Erythroblast (primary cell): Measurements from ENCODE around the gene LLGL2.
"Not testable (repeated sequence)": the region's sequence is repeated elsewhere in the genome, so short reads cannot be mapped to it uniquely, and the experiment has no call there.

ENCODE experiments used
- DNase-seq, 2 experiments: peaks; one replicate each; lab custom pipeline; 2025; lab: John Stamatoyannopoulos, UW
- GATA1 ChIP-seq: IDR thresholded peaks from 2 replicates; pipeline ENCODE4 v1.6.1; 2011; ENCODE audit warnings: low read depth, mild to moderate bottlenecking, control low read depth, low read length, moderate library complexity
- POLR2A ChIP-seq: IDR thresholded peaks from 2 replicates; pipeline ENCODE4 v1.6.1; 2011; ENCODE audit warnings: mild to moderate bottlenecking, low read length

The LLGL2 gene

DNA sequence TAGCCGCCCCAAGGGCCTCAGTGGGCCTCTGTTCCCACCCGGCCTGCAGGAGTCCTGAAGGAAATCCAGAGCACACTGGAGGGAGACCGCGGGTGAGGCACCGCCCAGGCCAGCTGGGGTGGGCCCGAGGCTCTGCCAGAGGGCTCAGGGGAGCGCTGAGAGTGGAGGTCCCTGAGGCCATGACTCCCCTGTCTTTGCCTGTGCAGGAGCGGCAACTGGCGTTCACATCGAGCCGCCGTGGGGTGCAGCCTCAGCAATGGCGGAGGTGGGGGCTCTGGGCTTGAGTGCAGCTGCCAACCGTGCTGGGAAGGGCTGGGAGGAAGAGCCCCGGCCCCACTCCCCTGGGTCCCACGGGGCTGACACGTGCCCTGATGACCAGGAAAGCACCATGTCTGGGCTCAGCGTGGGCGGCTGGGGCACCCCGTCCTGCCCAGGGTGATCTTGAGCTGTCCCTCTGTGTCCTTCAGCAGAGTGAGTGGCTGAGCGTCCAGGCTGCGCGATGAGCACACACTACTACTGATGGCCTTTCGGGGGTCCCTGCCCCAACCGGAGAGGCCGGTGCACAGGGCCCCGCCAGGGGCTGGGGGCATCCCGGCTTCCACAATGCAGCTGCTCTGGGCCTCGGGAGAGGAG, 49.0 kb downstream of the LLGL2 start:
- TF ChIP-seq POLR2A: no peak
- no peak for TF ChIP-seq GATA1
- DNase-seq: no peak

DNA sequence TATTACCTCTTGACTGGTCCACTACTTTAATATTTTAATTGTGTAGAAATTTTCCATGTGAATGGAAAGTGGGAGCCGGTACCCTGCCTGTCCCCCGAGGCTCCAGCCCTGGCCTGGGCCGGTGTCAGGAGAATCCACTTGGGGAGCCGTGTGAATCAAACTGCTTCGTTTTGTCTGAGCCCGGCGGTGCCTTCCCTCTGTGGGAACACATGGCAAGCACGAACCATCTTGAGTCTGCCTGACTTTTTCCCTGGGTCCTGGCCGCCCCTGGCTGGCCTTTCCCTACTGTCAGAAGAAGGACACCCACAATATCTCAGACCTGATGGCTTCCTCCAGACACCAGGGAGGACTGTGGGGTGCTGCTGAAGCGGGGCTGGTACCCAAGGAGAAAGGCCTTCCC, 49.7 kb downstream of the LLGL2 start:
- no peak for DNase-seq
- no peak for TF ChIP-seq POLR2A
- TF ChIP-seq GATA1: no peak

DNA sequence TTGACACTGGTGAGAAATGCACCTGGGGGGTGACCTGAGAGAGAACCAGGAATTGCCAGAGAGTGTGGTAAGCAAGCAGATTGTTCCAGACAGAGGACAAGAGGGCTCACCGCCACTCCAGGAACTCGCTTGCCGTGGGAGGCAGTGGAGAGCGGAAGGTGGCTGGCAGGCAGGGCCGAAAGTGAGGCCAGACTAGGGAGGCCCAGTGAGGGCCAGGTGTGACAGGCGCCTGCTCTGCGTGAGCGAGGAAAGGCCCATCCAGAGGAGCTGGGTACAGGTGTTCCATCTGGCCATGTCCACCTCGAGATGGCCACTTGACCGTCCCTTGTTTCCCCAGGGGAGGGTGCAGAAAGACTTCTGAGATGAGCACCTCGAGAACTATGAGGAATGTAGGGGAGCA, 50.2 kb downstream of the LLGL2 start:
- TF ChIP-seq POLR2A (no peak), GATA1 (no peak)
- DNase-seq: no peak

DNA sequence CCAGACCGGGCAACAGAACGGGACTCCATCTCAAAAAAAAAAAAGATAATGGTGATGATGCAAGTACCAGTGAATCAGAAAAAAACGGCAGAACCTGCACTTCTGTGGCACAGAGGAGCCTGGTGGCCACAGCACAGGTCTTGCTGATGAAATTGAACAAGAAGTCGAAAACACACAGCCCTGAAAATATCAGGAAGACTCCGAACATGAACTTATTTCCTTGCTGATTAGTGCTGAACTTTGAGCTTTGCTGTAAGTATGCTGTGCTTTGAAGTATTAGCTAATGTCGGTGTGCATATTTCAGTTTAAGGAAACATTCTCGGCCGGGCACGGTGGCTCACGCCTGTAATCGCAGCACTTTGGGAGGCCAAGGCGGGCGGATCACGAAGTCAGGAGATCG, 51.2 kb downstream of the LLGL2 start:
- no peak for DNase-seq
- TF ChIP-seq GATA1: no peak
- TF ChIP-seq POLR2A: no peak

DNA sequence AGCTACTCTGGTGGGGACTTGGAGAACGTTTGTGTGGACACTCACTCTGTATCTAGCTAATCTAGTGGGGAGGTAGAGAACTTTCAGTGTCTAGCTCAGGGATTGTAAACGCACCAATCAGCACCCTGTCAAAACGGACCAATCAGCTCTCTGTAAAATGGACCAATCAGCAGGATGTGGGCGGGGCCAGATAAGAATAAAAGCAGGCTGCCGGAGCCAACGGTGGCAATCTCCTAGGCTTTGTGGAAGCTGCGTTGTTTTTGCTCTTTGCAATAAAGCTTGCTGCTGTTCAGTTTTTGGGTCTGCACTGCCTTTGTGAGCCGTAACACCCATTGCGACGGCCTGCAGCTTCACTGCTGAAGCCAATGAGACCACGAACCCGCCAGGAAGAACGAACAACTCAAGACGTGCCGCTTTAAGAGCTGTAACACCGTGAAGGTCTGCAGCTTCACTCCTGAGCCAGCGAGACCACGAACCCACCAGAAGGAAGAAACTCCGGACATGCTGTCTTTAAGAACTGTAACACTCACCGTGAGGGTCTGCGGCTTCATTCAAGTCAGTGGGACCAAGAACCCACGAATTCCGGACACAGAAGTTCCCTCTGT, 55.7 kb downstream of the LLGL2 start:
- peak in 1 of 2 experiments; percentile 25 for DNase-seq

DNA sequence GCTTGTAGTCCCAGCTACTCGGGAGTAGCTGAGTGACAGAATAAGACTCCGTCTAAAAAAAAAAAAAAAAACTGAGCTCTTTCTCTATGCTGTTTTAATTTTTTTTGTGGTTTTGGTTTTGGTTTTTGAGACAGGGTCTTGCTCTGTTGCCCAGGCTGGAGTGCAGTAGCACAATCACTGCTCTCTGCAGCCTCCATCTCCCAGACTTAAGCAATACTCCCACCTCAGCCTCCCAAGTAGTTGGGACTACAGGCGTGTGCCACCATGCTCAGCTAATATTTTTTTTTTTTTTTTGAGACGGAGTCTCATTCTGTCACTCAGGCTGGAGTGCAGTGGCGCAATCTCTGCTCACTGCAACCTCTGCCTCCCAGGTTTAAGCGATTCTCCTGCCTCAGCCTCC, 57.7 kb downstream of the LLGL2 start:
- not testable (repeated sequence) for DNase-seq

DNA sequence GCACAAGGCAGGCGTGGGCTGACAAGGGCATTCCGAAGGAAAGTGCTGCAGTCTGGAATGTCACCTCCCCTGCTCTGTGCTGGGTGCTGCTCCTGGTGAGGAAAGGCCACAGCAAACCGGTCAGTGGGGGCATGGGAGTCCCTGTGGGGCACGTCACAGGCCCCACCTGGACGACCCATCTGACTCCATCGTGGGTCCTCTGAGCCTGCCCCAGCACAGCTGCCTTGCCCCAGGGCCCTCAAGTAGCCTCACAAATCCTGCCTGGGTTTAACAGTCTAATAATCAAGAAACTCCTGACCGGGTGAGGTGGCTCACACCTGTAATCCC, 59.3 kb downstream of the LLGL2 start:
- DNase-seq: no peak
- no peak for TF ChIP-seq GATA1
- TF ChIP-seq POLR2A: no peak

DNA sequence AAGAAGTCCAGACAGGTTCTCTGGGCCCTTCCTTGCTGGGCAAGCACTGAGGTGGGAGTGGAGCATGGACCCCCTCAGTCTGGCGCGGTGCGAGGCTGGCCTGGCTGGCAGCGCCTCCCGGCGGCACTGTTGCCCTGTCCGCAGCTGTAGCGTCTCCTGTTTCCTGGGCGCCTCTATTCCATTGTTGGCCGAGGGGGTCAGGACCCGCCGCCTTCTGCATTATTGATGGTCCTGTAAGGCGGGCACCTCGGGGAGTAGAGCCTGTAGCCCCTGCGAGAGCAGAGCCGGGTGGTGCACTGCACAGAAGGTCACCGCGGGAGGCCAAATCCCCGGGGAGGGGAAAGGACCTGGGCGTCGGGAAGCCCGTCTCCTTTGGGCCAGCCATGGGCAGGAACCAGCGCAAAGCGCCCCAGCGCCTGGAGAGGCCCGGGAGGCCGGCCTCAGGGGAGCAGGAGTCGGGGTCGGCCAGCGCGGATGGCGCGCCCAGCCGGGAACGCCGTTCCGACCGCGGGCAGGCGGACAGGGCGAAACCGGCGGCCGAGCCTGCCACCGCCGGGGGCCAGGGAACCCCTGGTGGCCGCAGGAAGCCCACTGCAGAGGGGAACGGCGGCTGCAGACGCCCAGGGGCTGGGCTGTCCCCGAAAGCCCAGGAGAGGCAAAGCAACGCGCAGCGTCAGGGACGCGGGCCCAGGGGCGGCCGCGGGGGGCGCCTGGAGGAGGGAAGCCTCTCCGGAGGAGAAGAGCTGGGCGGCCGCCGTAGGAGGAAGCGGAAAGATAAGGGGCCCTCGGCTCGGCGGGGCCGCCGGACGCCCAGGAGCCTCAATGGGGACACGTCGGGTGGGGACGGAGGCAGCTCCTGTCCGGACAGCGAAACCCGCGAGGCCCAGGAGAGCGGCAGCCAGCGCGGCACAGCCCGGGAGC, 62.4 kb downstream of the LLGL2 start, which contains the start of gene MYO15B:
Gene MYO15B, plus strand, starts transcription at position 126 of the 921 bp plus-strand sequence. Its CDS starts 258 bp downstream, at position 384.
- no peak for TF ChIP-seq GATA1
- peak; percentile 14 for TF ChIP-seq POLR2A
- peak; percentile 69 to 76 for DNase-seq

DNA sequence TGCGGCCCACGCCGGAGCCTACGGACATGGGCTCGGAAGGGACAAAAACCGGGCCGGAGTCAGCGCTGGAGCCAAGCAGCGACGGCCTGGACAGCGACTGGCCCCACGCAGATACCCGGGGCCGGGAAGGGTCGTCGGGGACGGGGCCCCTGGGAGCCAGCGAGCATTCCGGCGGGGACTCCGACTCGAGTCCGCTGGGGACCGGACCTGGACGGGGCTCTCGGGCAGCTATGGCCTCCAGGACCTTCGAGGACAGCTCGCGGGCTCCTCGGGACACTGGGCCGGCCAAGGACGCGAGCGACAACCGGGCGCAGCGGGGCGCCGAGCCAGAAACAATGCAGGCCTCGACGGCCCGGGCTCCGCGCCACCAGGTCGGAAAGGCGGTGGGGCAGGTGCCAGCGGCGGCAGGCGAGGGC, 63.1 kb downstream of the LLGL2 start:
- no peak for DNase-seq
- TF ChIP-seq GATA1 (no peak), POLR2A (no peak)

DNA sequence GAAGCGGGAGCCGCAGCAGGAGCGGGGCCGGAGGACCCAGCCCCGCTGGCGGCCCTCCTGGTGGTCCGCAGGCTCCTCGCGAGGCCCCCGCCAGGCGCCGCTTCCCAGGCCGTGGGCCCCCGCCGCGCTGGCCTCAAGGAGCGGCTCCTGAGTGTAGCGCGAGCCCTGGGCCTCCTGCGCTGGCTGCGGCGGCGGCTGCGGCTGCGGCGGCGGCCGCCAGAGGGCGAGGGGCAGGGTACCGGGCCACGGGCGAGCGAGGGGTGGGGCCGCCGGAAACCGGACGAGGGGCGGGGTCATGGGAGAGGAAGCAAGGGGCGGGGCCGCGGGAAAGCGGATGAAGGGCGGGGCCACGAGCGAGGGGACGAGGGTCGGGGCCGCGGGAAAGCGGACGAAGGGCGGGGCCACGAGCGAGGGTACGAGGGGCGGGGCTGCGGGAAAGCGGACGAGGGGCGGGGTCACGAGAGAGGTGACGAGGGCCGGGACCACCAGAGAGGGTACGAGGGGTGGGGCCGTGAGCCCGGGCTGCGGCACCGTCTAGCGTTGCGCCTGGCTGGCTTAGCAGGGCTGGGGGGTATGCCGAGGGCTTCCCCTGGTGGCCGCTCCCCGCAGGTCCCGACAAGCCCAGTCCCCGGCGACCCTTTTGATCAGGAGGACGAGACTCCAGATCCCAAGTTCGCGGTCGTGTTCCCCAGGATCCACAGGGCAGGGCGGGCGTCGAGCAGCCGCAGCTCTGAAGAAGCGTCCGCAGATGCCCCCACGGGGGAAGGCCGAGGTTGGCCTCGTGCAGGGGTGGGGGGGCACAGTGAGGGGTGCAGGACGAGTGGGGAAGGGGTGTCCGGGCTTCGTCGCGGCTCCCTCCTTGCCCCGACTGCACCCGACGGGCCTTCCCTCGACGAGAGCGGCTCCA, 63.8 kb downstream of the LLGL2 start:
- peak; percentile 34 for TF ChIP-seq POLR2A
- no peak for TF ChIP-seq GATA1
- DNase-seq: peak; percentile 89 to 93

DNA sequence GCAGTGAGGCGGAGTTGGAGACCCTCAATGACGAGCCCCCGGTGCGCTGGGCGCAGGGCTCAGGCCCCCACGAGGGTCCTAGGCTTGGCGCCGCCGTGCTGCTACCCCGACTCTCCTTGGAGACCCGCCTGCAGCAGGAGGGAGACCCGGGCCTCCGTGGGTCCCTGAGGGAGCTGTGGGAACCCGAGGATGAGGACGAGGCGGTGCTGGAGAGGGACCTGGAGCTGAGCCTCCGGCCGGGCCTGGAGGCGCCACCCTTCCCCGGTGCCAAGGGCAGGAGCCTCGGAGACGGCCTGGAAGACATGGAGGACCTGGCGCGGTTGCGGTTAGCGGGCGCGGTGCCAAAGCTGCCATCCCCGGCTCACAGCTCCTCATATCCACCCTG, 64.4 kb downstream of the LLGL2 start:
- TF ChIP-seq GATA1: no peak
- no peak for TF ChIP-seq POLR2A
- no peak for DNase-seq

DNA sequence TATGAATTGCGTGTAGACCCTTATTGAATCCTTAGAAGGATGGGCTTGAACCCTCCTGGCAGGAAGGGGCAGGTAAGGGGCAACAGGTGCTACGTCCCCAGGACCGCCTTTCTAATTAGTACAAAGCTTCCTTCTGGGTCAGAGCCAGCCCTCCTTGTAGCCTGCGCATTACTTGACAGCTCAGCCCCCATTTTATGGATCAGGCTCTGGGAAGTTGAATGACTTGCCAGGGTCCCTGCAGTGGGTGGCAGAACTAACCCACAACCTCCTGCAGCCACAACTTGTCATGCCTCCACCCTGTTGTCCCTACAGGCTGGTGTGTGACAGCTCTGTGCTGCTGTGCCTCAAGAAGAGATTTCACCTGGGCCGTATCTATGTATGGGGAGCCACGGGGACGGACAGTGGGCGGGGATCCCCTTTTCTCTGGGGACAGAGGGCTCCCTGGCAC, 64.8 kb downstream of the LLGL2 start:
- DNase-seq: no peak
- TF ChIP-seq POLR2A (no peak), GATA1 (no peak)
